ENCODE results near the gene GALNT16. TPM values are rescaled to one million over a fixed set of nuclear protein-coding genes. Genes with fewer than 3 reads are reported as not detected.

Gene GALNT16
- total RNA-seq, 4 donors from 2014 or later = 2.5 to 11.3 (median 2.8) TPM

GRCh38 chr14:69238883-69239282 lies 21.1 kb upstream of the GALNT16 start:
- no peaks in the 10 kb centered on the region for H3K9me3 ChIP-seq
- peaks cover 0 to 41% (median 20%) of the 10 kb centered on the region in 4 donors for H3K36me3 ChIP-seq
- in situ Hi-C loops (cut with MboI; ENCODE audit: low pct_ligation_motif_present in 1 of 4, low pct_unique_long_range_greater_than_20kb in 1 of 4, low sequenced_read_pairs in 3 of 4) (loop anchor here in 3 of 4 donors (10.0 to 25.0 kb wide), 2 partner anchors 216 to 223 kb away; no protein-coding TSS in a partner anchor), intact Hi-C loops (cut with DNase I; ENCODE audit: low total_unique reads) (no loop called here)
- TF ChIP-seq POLR2AphosphoS5 (IDR thresholded peaks at IDR 0.05) (no peak), CTCF (IDR thresholded peaks at IDR 0.05) (no peak), POLR2A (IDR thresholded peaks at IDR 0.05) (no peak), EP300 (IDR thresholded peaks at IDR 0.05; ENCODE audit: low read depth) (no peak)
- H3K27me3 ChIP-seq = no peaks in the 10 kb centered on the region
- WGBS, 2 donors (ENCODE audit: low coverage in 1 of 2) = 89 to 92% methylated on average over 2 to 4 of the region's 4 CpGs
- H3K4me3 ChIP-seq = no peak overlapping the region
- DNase-seq = no peak
- no peak overlapping the region for H3K27ac ChIP-seq
- H3K4me1 ChIP-seq = peaks cover 0 to 17% (median 4%) of the 10 kb centered on the region in 4 donors

- WGBS, 2 donors (ENCODE audit: low coverage in 1 of 2) = 66 to 86% methylated on average over 11 to 13 of the region's 13 CpGs
Measured at GRCh38 chr14:69240527-69241173, 19.3 kb upstream of the GALNT16 start.

GRCh38 chr14:69241577-69241976 lies 18.4 kb upstream of the GALNT16 start:
- Histone ChIP-seq H3K27me3 (no peaks in the 10 kb centered on the region), H3K36me3 (peaks cover 0 to 19% (median 12%) of the 10 kb centered on the region in 4 donors), H3K4me3 (no peak overlapping the region), H3K27ac (peak overlapping the region in 1 of 4 donors; percentile 10), H3K9me3 (no peaks in the 10 kb centered on the region), H3K4me1 (peaks cover 0 to 17% (median 4%) of the 10 kb centered on the region in 4 donors)
- TF ChIP-seq POLR2AphosphoS5 (IDR thresholded peaks at IDR 0.05) (no peak), CTCF (IDR thresholded peaks at IDR 0.05) (no peak), POLR2A (IDR thresholded peaks at IDR 0.05) (no peak), EP300 (IDR thresholded peaks at IDR 0.05; ENCODE audit: low read depth) (no peak)
- no peak for DNase-seq
- 63 to 80% methylated on average over 2 of the region's 2 CpGs for WGBS, 2 donors (ENCODE audit: low coverage in 1 of 2)
- intact Hi-C loops (cut with DNase I; ENCODE audit: low total_unique reads) = no loop called here
- in situ Hi-C loops (cut with MboI; ENCODE audit: low pct_ligation_motif_present in 1 of 4, low pct_unique_long_range_greater_than_20kb in 1 of 4, low sequenced_read_pairs in 3 of 4) = loop anchor here in 2 of 4 donors (25.0 kb wide), 1 partner anchor 221 kb away; no protein-coding TSS in a partner anchor

More at GRCh38 chr14:69240527-69241173, 19.3 kb upstream of the GALNT16 start:
- H3K4me3 ChIP-seq = no peak overlapping the region
- no peak overlapping the region for H3K27ac ChIP-seq
- H3K9me3 ChIP-seq = no peaks in the 10 kb centered on the region
- TF ChIP-seq POLR2AphosphoS5 (IDR thresholded peaks at IDR 0.05) = no peak
- TF ChIP-seq POLR2A (IDR thresholded peaks at IDR 0.05) = no peak
- TF ChIP-seq EP300 (IDR thresholded peaks at IDR 0.05; ENCODE audit: low read depth) = no peak
- TF ChIP-seq CTCF (IDR thresholded peaks at IDR 0.05) = no peak
- no peak for DNase-seq
- in situ Hi-C loops (cut with MboI; ENCODE audit: low pct_ligation_motif_present in 1 of 4, low pct_unique_long_range_greater_than_20kb in 1 of 4, low sequenced_read_pairs in 3 of 4) = loop anchor here in 2 of 4 donors (25.0 kb wide), 1 partner anchor 222 kb away; no protein-coding TSS in a partner anchor
- intact Hi-C loops (cut with DNase I; ENCODE audit: low total_unique reads) = no loop called here
- H3K27me3 ChIP-seq = no peaks in the 10 kb centered on the region
- H3K4me1 ChIP-seq = peaks cover 0 to 17% (median 4%) of the 10 kb centered on the region in 4 donors
- peaks cover 0 to 29% (median 17%) of the 10 kb centered on the region in 4 donors for H3K36me3 ChIP-seq

- no peak for TF ChIP-seq POLR2AphosphoS5 (IDR thresholded peaks at IDR 0.05)
- peak; percentile 70 to 88 (median 78) for TF ChIP-seq CTCF (IDR thresholded peaks at IDR 0.05)
- no peak for TF ChIP-seq EP300 (IDR thresholded peaks at IDR 0.05; ENCODE audit: low read depth)
- TF ChIP-seq POLR2A (IDR thresholded peaks at IDR 0.05) = no peak
- Histone ChIP-seq H3K27ac (peak overlapping the region in 2 of 4 donors; percentile 36 to 46), H3K36me3 (peaks cover 0 to 13% (median 5%) of the 10 kb centered on the region in 4 donors), H3K4me1 (peaks cover 0 to 17% (median 4%) of the 10 kb centered on the region in 4 donors), H3K9me3 (no peaks in the 10 kb centered on the region), H3K4me3 (no peak overlapping the region), H3K27me3 (no peaks in the 10 kb centered on the region)
- DNase-seq = peak; percentile 50
- in situ Hi-C loops (cut with MboI; ENCODE audit: low pct_ligation_motif_present in 1 of 4, low pct_unique_long_range_greater_than_20kb in 1 of 4, low sequenced_read_pairs in 3 of 4) = loop anchor here in 2 of 4 donors (25.0 kb wide), 1 partner anchor 220 kb away; no protein-coding TSS in a partner anchor
- intact Hi-C loops (cut with DNase I; ENCODE audit: low total_unique reads) = no loop called here
- WGBS, 2 donors (ENCODE audit: low coverage in 1 of 2) = 48 to 59% methylated on average over 10 of the region's 10 CpGs
Measured at GRCh38 chr14:69242311-69243224, 17.4 kb upstream of the GALNT16 start.

Measured in transverse colon (tissue), 4 donors.